ENCODE data around the gene SLC9C1.

SLC9C1 gene

GRCh38 chr3:112171144-112171543, 122.9 kb downstream of the SLC9C1 start:
- TF ChIP-seq ZNF70 (CRISPR knock-in tag; IDR thresholded peaks at IDR 0.05) (no peak), ZNF565 (CRISPR knock-in tag; conservative IDR thresholded peaks at IDR 0.05; ENCODE audit: low read depth) (no peak), TSHZ2 (CRISPR knock-in tag; IDR thresholded peaks at IDR 0.05) (no peak), TCF4 (CRISPR knock-in tag; IDR thresholded peaks at IDR 0.05; ENCODE audit: borderline replicate concordance) (no peak), ZC3H10 (CRISPR knock-in tag; IDR thresholded peaks at IDR 0.05) (no peak), OSR1 (CRISPR knock-in tag; IDR thresholded peaks at IDR 0.05) (no peak), CSRNP3 (CRISPR knock-in tag; IDR thresholded peaks at IDR 0.05) (no peak), ZNF8 (CRISPR knock-in tag; IDR thresholded peaks at IDR 0.05) (no peak), RARB (CRISPR knock-in tag; IDR thresholded peaks at IDR 0.05) (no peak), ZFP3 (CRISPR knock-in tag; IDR thresholded peaks at IDR 0.05) (no peak), PPARA (CRISPR knock-in tag; IDR thresholded peaks at IDR 0.05; ENCODE audit: borderline replicate concordance) (no peak), ISL1 (CRISPR knock-in tag; IDR thresholded peaks at IDR 0.05) (no peak)
- TF ChIP-seq, protein P1, sequence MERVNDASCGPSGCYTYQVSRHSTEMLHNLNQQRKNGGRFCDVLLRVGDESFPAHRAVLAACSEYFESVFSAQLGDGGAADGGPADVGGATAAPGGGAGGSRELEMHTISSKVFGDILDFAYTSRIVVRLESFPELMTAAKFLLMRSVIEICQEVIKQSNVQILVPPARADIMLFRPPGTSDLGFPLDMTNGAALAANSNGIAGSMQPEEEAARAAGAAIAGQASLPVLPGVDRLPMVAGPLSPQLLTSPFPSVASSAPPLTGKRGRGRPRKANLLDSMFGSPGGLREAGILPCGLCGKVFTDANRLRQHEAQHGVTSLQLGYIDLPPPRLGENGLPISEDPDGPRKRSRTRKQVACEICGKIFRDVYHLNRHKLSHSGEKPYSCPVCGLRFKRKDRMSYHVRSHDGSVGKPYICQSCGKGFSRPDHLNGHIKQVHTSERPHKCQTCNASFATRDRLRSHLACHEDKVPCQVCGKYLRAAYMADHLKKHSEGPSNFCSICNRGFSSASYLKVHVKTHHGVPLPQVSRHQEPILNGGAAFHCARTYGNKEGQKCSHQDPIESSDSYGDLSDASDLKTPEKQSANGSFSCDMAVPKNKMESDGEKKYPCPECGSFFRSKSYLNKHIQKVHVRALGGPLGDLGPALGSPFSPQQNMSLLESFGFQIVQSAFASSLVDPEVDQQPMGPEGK (CRISPR knock-in tag; IDR thresholded peaks at IDR 0.05; ENCODE audit: borderline replicate concordance), result no peak
- ATAC-seq, result no peak

- no peak for ATAC-seq
These were observed 124.0 kb downstream of the SLC9C1 start for GRCh38 chr3:112170046-112170445.

More at GRCh38 chr3:112170046-112170445, 124.0 kb downstream of the SLC9C1 start:
- TF ChIP-seq TSHZ2 (CRISPR knock-in tag; IDR thresholded peaks at IDR 0.05) (no peak), OSR1 (CRISPR knock-in tag; IDR thresholded peaks at IDR 0.05) (no peak), GLIS3 (CRISPR knock-in tag; IDR thresholded peaks at IDR 0.05) (no peak), ZNF8 (CRISPR knock-in tag; IDR thresholded peaks at IDR 0.05) (no peak), TCF4 (CRISPR knock-in tag; IDR thresholded peaks at IDR 0.05; ENCODE audit: borderline replicate concordance) (no peak), ZFP3 (CRISPR knock-in tag; IDR thresholded peaks at IDR 0.05) (no peak), BACH2 (CRISPR knock-in tag; IDR thresholded peaks at IDR 0.05; ENCODE audit: borderline replicate concordance) (no peak), ZC3H10 (CRISPR knock-in tag; IDR thresholded peaks at IDR 0.05) (no peak), ZNF565 (CRISPR knock-in tag; conservative IDR thresholded peaks at IDR 0.05; ENCODE audit: low read depth) (no peak), ISL1 (CRISPR knock-in tag; IDR thresholded peaks at IDR 0.05) (no peak), RARB (CRISPR knock-in tag; IDR thresholded peaks at IDR 0.05) (no peak), ZFP30 (CRISPR knock-in tag; IDR thresholded peaks at IDR 0.05) (no peak)
- TF ChIP-seq, protein P2, sequence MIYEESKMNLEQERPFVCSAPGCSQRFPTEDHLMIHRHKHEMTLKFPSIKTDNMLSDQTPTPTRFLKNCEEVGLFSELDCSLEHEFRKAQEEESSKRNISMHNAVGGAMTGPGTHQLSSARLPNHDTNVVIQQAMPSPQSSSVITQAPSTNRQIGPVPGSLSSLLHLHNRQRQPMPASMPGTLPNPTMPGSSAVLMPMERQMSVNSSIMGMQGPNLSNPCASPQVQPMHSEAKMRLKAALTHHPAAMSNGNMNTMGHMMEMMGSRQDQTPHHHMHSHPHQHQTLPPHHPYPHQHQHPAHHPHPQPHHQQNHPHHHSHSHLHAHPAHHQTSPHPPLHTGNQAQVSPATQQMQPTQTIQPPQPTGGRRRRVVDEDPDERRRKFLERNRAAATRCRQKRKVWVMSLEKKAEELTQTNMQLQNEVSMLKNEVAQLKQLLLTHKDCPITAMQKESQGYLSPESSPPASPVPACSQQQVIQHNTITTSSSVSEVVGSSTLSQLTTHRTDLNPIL (CRISPR knock-in tag; IDR thresholded peaks at IDR 0.05; ENCODE audit: low read depth), result no peak

Measured in SK-N-SH treated with all-trans-retinoic acid at 6 μM for 48 hours (cell line).